Measurements from ENCODE around the gene SSPN.

SSPN gene

GRCh38 chr12:26195250-26195640 lies at the start of gene SSPN:
Gene SSPN, plus strand, starts transcription at chr12:26195573. Its CDS starts 100 bp downstream, at chr12:26195673.
- H3K27ac ChIP-seq, result no peak within 1 kb of the TSS
- TF ChIP-seq ZFX (IDR thresholded peaks at IDR 0.05) (no peak), CTCF (conservative IDR thresholded peaks at IDR 0.05) (no peak)

- TF ChIP-seq ZFX (IDR thresholded peaks at IDR 0.05) (no peak), CTCF (conservative IDR thresholded peaks at IDR 0.05) (no peak)
- H3K27ac ChIP-seq, result no peak overlapping the region
Observed at GRCh38 chr12:26148291-26148690, 47.1 kb upstream of the SSPN start.

- H3K27ac ChIP-seq, result no peak overlapping the region
- TF ChIP-seq CTCF (conservative IDR thresholded peaks at IDR 0.05) (no peak), ZFX (IDR thresholded peaks at IDR 0.05) (no peak)
Observed at GRCh38 chr12:26149968-26150500, 45.3 kb upstream of the SSPN start.

GRCh38 chr12:26150736-26151450 lies 44.5 kb upstream of the SSPN start:
- TF ChIP-seq CTCF (conservative IDR thresholded peaks at IDR 0.05) (no peak), ZFX (IDR thresholded peaks at IDR 0.05) (no peak)
- H3K27ac ChIP-seq, result no peak overlapping the region

- H3K27ac ChIP-seq, result no peak overlapping the region
- no peak for TF ChIP-seq ZFX (IDR thresholded peaks at IDR 0.05)
- TF ChIP-seq CTCF (conservative IDR thresholded peaks at IDR 0.05), result no peak
Observed at GRCh38 chr12:26152507-26153102, 42.8 kb upstream of the SSPN start.

- no peak overlapping the region; the same call in 1 of the 2 replicates for H3K27ac ChIP-seq
- TF ChIP-seq CTCF (conservative IDR thresholded peaks at IDR 0.05) (no peak; the same call in 1 of the 2 replicates), ZFX (IDR thresholded peaks at IDR 0.05) (no peak)
Observed at GRCh38 chr12:26153421-26154154, 41.8 kb upstream of the SSPN start.
